ENCODE measurements around the gene GNAI1.

GNAI1 gene

GRCh38 chr7:80134536-80135308 is at the start of gene GNAI1:
GNAI1 (plus strand) TSS chr7:80134831; CDS start chr7:80135161, 330 bp downstream.
- peak; percentile 96 for DNase-seq

GRCh38 chr7:80087051-80087770 is 47.4 kb upstream of the GNAI1 start:
- DNase-seq: no peak

GRCh38 chr7:80087771-80088170 is 46.9 kb upstream of the GNAI1 start:
- no peak for DNase-seq

GRCh38 chr7:80088705-80089104 is 45.9 kb upstream of the GNAI1 start:
- no peak for DNase-seq

GRCh38 chr7:80089366-80089765 is 45.3 kb upstream of the GNAI1 start:
- no peak for DNase-seq

GRCh38 chr7:80093349-80093748 is 41.3 kb upstream of the GNAI1 start:
- no peak for DNase-seq

- DNase-seq: peak; percentile 49
Observed at GRCh38 chr7:80095545-80095944, 39.1 kb upstream of the GNAI1 start.

GRCh38 chr7:80097756-80098155 is 36.9 kb upstream of the GNAI1 start:
- DNase-seq: no peak

- DNase-seq: peak; percentile 18
Observed at GRCh38 chr7:80098795-80099194, 35.8 kb upstream of the GNAI1 start.

- DNase-seq: no peak
Observed at GRCh38 chr7:80100254-80100653, 34.4 kb upstream of the GNAI1 start.

GRCh38 chr7:80105701-80106408 is 28.8 kb upstream of the GNAI1 start:
- DNase-seq: peak; percentile 56

- DNase-seq: no peak
Observed at GRCh38 chr7:80106498-80107113, 28.0 kb upstream of the GNAI1 start.

GRCh38 chr7:80107278-80107677 is 27.4 kb upstream of the GNAI1 start:
- DNase-seq: no peak

- DNase-seq: no peak
Observed at GRCh38 chr7:80110376-80110775, 24.3 kb upstream of the GNAI1 start.

GRCh38 chr7:80114159-80114558 is 20.5 kb upstream of the GNAI1 start:
- DNase-seq: no peak

GRCh38 chr7:80124526-80125264 is 9.9 kb upstream of the GNAI1 start:
- no peak for DNase-seq

- peak; percentile 96 for DNase-seq
Observed at GRCh38 chr7:80127412-80128160, 7.0 kb upstream of the GNAI1 start.

- DNase-seq: no peak
Observed at GRCh38 chr7:80128918-80129317, 5.7 kb upstream of the GNAI1 start.

- peak; percentile 48 for DNase-seq
Observed at GRCh38 chr7:80129785-80130184, 4.8 kb upstream of the GNAI1 start.

- DNase-seq: no peak
Observed at GRCh38 chr7:80131675-80132435, 2.8 kb upstream of the GNAI1 start.

- no peak for DNase-seq
Observed at GRCh38 chr7:80132594-80132993, 2.0 kb upstream of the GNAI1 start.

Data from NCI-H69 (cell line).